ENCODE results near the gene CD99L2. TPM values are rescaled to one million over a fixed set of nuclear protein-coding genes. Genes with fewer than 3 reads are reported as not detected.
"Not testable (repeated sequence)": the region's sequence is repeated elsewhere in the genome, so short reads cannot be mapped to it uniquely, and the experiment has no call there.

The CD99L2 gene
- total and polyA plus RNA-seq, 8 donors, result 35.0 to 45.6 (median 41.0) TPM

DNA sequence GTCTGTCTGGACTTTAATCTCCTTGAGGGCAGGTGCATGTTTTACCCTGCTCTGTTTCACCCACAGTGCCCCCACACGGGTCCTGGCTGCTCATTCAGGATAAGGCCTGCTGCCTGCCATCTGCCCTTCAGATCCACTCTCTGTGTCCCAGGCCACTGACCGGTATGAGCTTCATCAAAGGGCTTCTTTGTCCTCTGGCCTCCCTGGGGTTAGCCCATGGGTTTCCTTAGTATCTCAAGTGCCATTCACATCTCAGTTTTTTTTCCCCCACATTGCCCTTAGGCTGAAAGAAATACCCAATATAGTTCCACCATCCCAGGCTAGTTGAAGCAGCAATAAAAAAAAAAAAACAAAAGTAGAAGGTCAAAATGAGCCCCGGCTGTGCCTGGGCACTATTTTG lies 9.3 kb downstream of the CD99L2 start:
- Histone ChIP-seq H3K27me3 (no peaks in the 10 kb centered on the region), H3K9me3 (no peaks in the 10 kb centered on the region), H3K27ac (no peak overlapping the region), H3K36me3 (no peaks in the 10 kb centered on the region), H3K4me3 (no peak overlapping the region), H3K4me1 (no peaks in the 10 kb centered on the region)
- no peak for DNase-seq
- ATAC-seq, result no peak
- TF ChIP-seq, protein P1, sequence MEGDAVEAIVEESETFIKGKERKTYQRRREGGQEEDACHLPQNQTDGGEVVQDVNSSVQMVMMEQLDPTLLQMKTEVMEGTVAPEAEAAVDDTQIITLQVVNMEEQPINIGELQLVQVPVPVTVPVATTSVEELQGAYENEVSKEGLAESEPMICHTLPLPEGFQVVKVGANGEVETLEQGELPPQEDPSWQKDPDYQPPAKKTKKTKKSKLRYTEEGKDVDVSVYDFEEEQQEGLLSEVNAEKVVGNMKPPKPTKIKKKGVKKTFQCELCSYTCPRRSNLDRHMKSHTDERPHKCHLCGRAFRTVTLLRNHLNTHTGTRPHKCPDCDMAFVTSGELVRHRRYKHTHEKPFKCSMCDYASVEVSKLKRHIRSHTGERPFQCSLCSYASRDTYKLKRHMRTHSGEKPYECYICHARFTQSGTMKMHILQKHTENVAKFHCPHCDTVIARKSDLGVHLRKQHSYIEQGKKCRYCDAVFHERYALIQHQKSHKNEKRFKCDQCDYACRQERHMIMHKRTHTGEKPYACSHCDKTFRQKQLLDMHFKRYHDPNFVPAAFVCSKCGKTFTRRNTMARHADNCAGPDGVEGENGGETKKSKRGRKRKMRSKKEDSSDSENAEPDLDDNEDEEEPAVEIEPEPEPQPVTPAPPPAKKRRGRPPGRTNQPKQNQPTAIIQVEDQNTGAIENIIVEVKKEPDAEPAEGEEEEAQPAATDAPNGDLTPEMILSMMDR (IDR thresholded peaks at IDR 0.05), result no peak
- intact Hi-C loops (cut with DNase I), result no loop called here

DNA sequence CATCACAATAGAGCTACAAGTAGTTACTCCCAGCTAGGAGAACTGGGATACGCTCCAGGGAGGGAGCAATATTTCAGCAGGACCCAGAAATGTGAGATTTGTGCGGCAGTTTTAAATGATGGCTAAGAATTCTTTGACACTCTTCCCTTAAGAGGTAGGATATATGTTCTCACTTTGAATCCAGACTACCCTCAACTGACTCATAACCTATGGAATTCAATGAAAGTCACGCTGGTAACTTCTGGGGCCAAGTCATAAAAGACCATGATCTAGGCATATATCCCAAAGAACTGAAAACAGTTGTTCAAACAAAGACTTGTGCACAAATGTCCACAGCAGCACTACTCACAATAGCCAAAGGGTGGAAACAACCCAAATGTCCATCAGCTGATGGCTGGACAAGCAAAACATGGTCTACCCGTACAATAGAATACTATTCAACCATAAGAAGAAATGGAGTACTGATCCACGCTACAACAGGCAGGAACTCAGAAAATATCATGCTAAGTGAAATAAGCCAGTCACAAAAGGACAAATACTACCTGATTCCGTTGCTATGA lies 10.5 kb downstream of the CD99L2 start:
- no peak for ATAC-seq
- intact Hi-C loops (cut with DNase I), result no loop called here
- Histone ChIP-seq H3K27me3 (no peaks in the 10 kb centered on the region), H3K9me3 (no peaks in the 10 kb centered on the region), H3K4me3 (no peak overlapping the region), H3K36me3 (no peaks in the 10 kb centered on the region), H3K4me1 (no peaks in the 10 kb centered on the region), H3K27ac (no peak overlapping the region)
- no peak for DNase-seq
- TF ChIP-seq, protein P1 (IDR thresholded peaks at IDR 0.05), result no peak

DNA sequence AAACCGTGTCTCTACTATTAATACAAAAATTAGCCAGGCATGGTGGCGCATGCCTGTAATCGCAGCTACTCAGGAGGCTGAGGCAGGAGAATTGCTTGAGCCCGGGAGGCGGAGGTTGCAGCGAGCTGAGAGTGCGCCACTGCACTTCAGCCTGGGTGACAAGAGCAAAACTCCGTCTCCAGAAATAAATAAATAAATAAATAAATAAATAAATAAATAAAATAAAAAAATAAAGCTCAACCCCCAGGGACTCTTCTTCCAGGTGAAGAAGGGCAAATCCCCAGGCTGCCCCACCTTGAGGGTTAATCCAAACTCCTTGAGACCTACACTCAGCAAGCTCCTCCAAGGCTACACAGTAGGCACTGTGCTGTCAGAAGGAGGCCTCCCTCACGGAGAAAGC lies 11.2 kb downstream of the CD99L2 start:
- H3K4me3 ChIP-seq; DNase-seq; H3K9me3 ChIP-seq; H3K27ac ChIP-seq; H3K4me1 ChIP-seq; H3K36me3 ChIP-seq; intact Hi-C loops (cut with DNase I); ATAC-seq; H3K27me3 ChIP-seq: not testable (repeated sequence)

DNA sequence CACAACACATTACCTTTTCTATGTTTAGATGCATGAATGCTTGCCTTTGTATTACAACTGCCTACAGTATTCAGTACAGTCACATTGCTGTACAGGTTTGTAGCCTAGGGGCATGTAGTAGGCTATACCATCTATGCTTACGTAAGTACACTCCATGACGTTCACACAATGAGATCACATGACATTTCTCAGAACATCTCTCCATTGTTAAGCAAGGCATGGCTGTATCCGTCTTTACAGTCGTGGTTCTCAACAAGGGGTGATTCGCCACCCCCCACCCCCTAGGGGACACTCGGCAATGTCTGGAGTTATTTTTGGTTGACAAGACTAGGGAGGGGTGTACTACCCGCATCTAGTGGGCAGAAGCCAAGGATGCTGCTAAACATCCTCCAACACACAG lies 12.1 kb downstream of the CD99L2 start:
- H3K27me3 ChIP-seq, result no peaks in the 10 kb centered on the region
- no peaks in the 10 kb centered on the region for H3K36me3 ChIP-seq
- DNase-seq (no peak), ATAC-seq (no peak)
- intact Hi-C loops (cut with DNase I), result no loop called here
- TF ChIP-seq, protein P1 (IDR thresholded peaks at IDR 0.05), result no peak
- H3K27ac ChIP-seq, result no peak overlapping the region
- H3K9me3 ChIP-seq, result no peaks in the 10 kb centered on the region
- H3K4me1 ChIP-seq, result no peaks in the 10 kb centered on the region
- H3K4me3 ChIP-seq, result no peak overlapping the region

DNA sequence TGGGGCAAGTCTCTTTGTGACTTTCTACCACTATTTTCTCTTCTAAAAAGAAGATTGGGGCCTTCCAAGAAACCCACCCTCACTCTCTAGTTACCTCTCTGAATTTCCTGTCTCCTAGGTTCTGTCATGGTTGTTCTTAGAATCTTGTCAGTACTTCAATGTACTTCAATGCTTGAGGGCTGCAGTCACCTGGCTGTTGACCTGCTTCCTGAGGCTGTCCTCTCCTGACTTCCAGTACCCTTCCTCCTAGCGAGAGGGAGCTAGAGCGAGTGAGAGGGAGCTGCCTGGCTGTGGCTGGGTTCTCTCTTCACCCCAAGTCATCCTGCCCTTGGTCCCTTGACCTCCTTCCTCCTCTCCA lies 17.7 kb downstream of the CD99L2 start:
- no peak overlapping the region for H3K4me3 ChIP-seq
- ATAC-seq, result peak; percentile 88
- H3K9me3 ChIP-seq, result no peaks in the 10 kb centered on the region
- no peaks in the 10 kb centered on the region for H3K4me1 ChIP-seq
- intact Hi-C loops (cut with DNase I), result no loop called here
- TF ChIP-seq, protein P1 (IDR thresholded peaks at IDR 0.05), result no peak
- DNase-seq, result no peak
- no peaks in the 10 kb centered on the region for H3K36me3 ChIP-seq
- H3K27ac ChIP-seq, result no peak overlapping the region
- no peaks in the 10 kb centered on the region for H3K27me3 ChIP-seq

Data from left lung (tissue), 10 donors.